ENCODE measurements around the gene TUBA3D.
"Not testable (repeated sequence)": the region's sequence is repeated elsewhere in the genome, so short reads cannot be mapped to it uniquely, and the experiment has no call there.

The TUBA3D gene

GRCh38 chr2:131483981-131484820 lies 8.3 kb downstream of the TUBA3D start:
- not testable (repeated sequence) for DNase-seq (ENCODE audit: low read depth)

- DNase-seq (ENCODE audit: low read depth): not testable (repeated sequence)
These were observed 9.1 kb downstream of the TUBA3D start for GRCh38 chr2:131484906-131485460.

- DNase-seq (ENCODE audit: low read depth): not testable (repeated sequence)
These were observed 10.4 kb downstream of the TUBA3D start for GRCh38 chr2:131486201-131486902.

- no peak for DNase-seq (ENCODE audit: low read depth)
These were observed 12.6 kb downstream of the TUBA3D start for GRCh38 chr2:131488306-131489205.

- peak; percentile 8 for DNase-seq (ENCODE audit: low read depth)
These were observed 14.9 kb downstream of the TUBA3D start for GRCh38 chr2:131490616-131491468.

- DNase-seq (ENCODE audit: low read depth): not testable (repeated sequence)
These were observed 15.5 kb downstream of the TUBA3D start for GRCh38 chr2:131491469-131491836.

- not testable (repeated sequence) for DNase-seq (ENCODE audit: low read depth)
These were observed 16.1 kb downstream of the TUBA3D start, which contains the start of gene MZT2A for GRCh38 chr2:131492015-131492417. Gene MZT2A, minus strand, starts transcription at chr2:131492397. Its CDS starts 21 bp downstream, at chr2:131492376.

- DNase-seq (ENCODE audit: low read depth): peak; percentile 90
These were observed 16.7 kb downstream of the TUBA3D start for GRCh38 chr2:131492418-131493198.

- peak; percentile 8 for DNase-seq (ENCODE audit: low read depth)
These were observed 17.5 kb downstream of the TUBA3D start for GRCh38 chr2:131493199-131493968.

GRCh38 chr2:131495506-131495905 lies 19.6 kb downstream of the TUBA3D start:
- DNase-seq (ENCODE audit: low read depth): not testable (repeated sequence)

- peak; percentile 57 for DNase-seq (ENCODE audit: low read depth)
These were observed 22.5 kb downstream of the TUBA3D start for GRCh38 chr2:131498321-131498973.

GRCh38 chr2:131503587-131503986 lies 27.7 kb downstream of the TUBA3D start:
- DNase-seq (ENCODE audit: low read depth): not testable (repeated sequence)

- DNase-seq (ENCODE audit: low read depth): not testable (repeated sequence)
These were observed 28.3 kb downstream of the TUBA3D start for GRCh38 chr2:131504082-131504750.

- DNase-seq (ENCODE audit: low read depth): no peak
These were observed 33.7 kb downstream of the TUBA3D start for GRCh38 chr2:131509615-131510014.

GRCh38 chr2:131511291-131511968 lies 35.5 kb downstream of the TUBA3D start:
- peak; percentile 65 for DNase-seq (ENCODE audit: low read depth)

- DNase-seq (ENCODE audit: low read depth): not testable (repeated sequence)
These were observed 36.3 kb downstream of the TUBA3D start for GRCh38 chr2:131511969-131512870.
